ENCODE data around the gene LGR4. TPM values are rescaled to one million over a fixed set of nuclear protein-coding genes. Genes with fewer than 3 reads are reported as not detected.

The LGR4 gene
- total and polyA plus RNA-seq, 2 of the 13 experiments (the other 11 are each of a cell fraction or from before 2014, with no cell fraction given): 42.1 to 68.7 TPM

- TF ChIP-seq ZNF710 (CRISPR knock-in tag; IDR thresholded peaks at IDR 0.05; ENCODE audit: borderline replicate concordance) (peak; percentile 88; the same call in 1 of the 2 replicates), RFXANK (CRISPR knock-in tag; IDR thresholded peaks at IDR 0.05) (no peak), FOXP1 (IDR thresholded peaks at IDR 0.05) (peak; percentile 60; the same call in 1 of the 2 replicates), FOXP1 (CRISPR knock-in tag; IDR thresholded peaks at IDR 0.05) (peak; percentile 93), ZSCAN21 (CRISPR knock-in tag; IDR thresholded peaks at IDR 0.05; ENCODE audit: borderline replicate concordance) (no peak), GTF3A (CRISPR knock-in tag; conservative IDR thresholded peaks at IDR 0.05) (no peak), TBX3 (IDR thresholded peaks at IDR 0.05; ENCODE audit: borderline replicate concordance) (0 out of 2 replicates have a peak, but pooled peaks have one; percentile 26), ZHX1 (CRISPR knock-in tag; IDR thresholded peaks at IDR 0.05; ENCODE audit: low read depth) (peak; percentile 55; the same call in 1 of the 2 replicates), USF2 (IDR thresholded peaks at IDR 0.05; ENCODE audit: low read depth, low read length) (no peak), USF2 (CRISPR knock-in tag; IDR thresholded peaks at IDR 0.05; ENCODE audit: borderline replicate concordance) (no peak), AFF4 (CRISPR knock-in tag; IDR thresholded peaks at IDR 0.05) (no peak), GTF2F1 (IDR thresholded peaks at IDR 0.05; ENCODE audit: low read length) (no peak)
- TF ChIP-seq, protein P1, sequence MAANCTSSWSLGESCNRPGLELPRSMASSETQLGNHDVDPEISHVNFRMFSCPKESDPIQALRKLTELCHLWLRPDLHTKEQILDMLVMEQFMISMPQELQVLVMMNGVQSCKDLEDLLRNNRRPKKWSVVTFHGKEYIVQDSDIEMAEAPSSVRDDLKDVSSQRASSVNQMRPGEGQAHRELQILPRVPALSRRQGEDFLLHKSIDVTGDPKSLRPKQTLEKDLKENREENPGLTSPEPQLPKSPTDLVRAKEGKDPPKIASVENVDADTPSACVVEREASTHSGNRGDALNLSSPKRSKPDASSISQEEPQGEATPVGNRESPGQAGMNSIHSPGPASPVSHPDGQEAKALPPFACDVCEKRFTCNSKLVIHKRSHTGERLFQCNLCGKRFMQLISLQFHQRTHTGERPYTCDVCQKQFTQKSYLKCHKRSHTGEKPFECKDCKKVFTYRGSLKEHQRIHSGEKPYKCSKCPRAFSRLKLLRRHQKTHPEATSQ (CRISPR knock-in tag; IDR thresholded peaks at IDR 0.05; ENCODE audit: borderline replicate concordance): no peak
- TF ChIP-seq, protein P2, sequence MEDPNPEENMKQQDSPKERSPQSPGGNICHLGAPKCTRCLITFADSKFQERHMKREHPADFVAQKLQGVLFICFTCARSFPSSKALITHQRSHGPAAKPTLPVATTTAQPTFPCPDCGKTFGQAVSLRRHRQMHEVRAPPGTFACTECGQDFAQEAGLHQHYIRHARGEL (CRISPR knock-in tag; IDR thresholded peaks at IDR 0.05): no peak
- TF ChIP-seq, protein P3, sequence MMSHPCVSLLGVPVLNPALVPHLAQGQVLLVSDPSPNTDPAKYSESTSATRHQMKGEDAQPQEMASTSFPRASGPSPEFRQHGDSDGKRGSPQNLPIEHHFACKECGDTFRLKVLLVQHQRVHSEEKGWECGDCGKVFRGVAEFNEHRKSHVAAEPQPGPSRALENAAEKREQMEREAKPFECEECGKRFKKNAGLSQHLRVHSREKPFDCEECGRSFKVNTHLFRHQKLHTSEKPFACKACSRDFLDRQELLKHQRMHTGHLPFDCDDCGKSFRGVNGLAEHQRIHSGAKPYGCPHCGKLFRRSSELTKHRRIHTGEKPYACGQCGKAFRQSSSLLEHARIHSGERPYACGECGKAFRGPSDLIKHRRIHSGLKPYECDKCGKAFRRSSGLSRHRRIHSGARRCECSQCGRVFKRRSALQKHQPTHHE (CRISPR knock-in tag; IDR thresholded peaks at IDR 0.05; ENCODE audit: borderline replicate concordance): 0 out of 2 replicates have a peak, but pooled peaks have one; percentile 59
Measured at GRCh38 chr11:27475622-27476021, 3.0 kb upstream of the LGR4 start (continued).

Measured in HepG2 (cell line).